ENCODE measurements around the gene SLC25A46.

DNA sequence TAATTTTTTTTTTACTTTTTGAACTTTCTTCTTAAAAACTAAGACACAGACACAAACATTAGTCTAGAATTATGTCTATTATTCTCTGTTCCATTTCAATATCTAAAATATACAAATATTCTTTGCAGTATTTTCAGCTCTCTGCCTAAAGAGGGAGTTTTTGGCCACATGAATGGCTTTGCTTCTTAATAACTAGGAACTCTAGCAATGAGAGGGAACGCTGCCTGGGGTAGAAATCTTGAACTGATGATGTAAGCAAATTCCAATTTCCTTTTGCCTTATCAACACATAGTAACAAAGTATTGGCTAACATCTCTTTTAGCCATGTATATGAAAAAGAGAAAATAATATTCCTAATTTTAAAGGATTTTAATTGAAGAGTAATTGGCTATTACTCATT is 51.9 kb downstream of the SLC25A46 start:
- TF ChIP-seq EZH2 (IDR thresholded peaks at IDR 0.05; ENCODE audit: low read depth, unreplicated experiment) (no peak), CTCF (conservative IDR thresholded peaks at IDR 0.05; ENCODE audit: low read depth in 2 of 2) (peak; percentile 13 to 20; a peak in 1 of 4 replicates), POLR2AphosphoS5 (IDR thresholded peaks at IDR 0.05; ENCODE audit: low read depth) (no peak), ZNF114 (CRISPR knock-in tag; IDR thresholded peaks at IDR 0.05) (no peak), EZH2phosphoT487 (IDR thresholded peaks at IDR 0.05; ENCODE audit: unreplicated experiment) (no peak)
